K562 (cell line): Measurements from ENCODE around the gene NKAPL. TPM values are rescaled to one million over a fixed set of nuclear protein-coding genes. Genes with fewer than 3 reads are reported as not detected.
"Not testable (repeated sequence)": the region's sequence is repeated elsewhere in the genome, so short reads cannot be mapped to it uniquely, and the experiment has no call there.

Experiments
- ATAC-seq: fragments of 200-7000 bp; cut with Tn5 transposase; 3 replicates; pipeline ENCODE4 v1.9.1; 2020; ENCODE audit warnings: moderate library complexity
- BruUV-seq: library from RNA; stranded (reverse); fragments of 400-500 nt; replicated peaks from 2 replicates; lab custom pipeline; 2021; lab: Mats Ljungman, UMichigan
- CTCF ChIA-PET: fragments of 300-600 bp; formaldehyde crosslinking; extraction: SDS; loops from one replicate; lab custom pipeline; 2021; ENCODE audit warnings: low intra/inter-chr PET ratio; lab: Yijun Ruan, JAX
- POLR2A ChIA-PET: fragments of 300-600, 350-650 bp; sonication (Branson Sonifier 250); formaldehyde crosslinking; extraction: SDS; loops from one replicate; lab custom pipeline; 2021; ENCODE audit warnings: antibody characterized with exemption, inconsistent platforms; lab: Yijun Ruan, JAX
- DNase-seq, 4 experiments: peaks; one replicate each; pipeline versions ENCODE4 v3.0.0 to v3.0.0-alpha.2; 2011 to 2018; ENCODE audit warnings: low spot score in 3 of 4, mixed read lengths in 3 of 4; ENCODE audit errors: extremely low read depth in 1 of 4
- FAIRE-seq: peaks from 2 replicates; lab custom pipeline; 2011; peaks lifted over from hg19 to GRCh38; lab: Jason Lieb, UNC
- H2AFZ ChIP-seq: 2 replicates; pipeline ENCODE4 v1.6.0; 2011; ENCODE audit warnings: low read depth, low read length, control low read depth, inconsistent platforms
- H3K27ac ChIP-seq: fragments of 200-600 bp; 3 replicates; pipeline ENCODE4 v1.8.0; 2011; ENCODE audit warnings: low read depth, mild to moderate bottlenecking, control low read depth, inconsistent platforms, low read length, moderate library complexity, mixed read lengths; ENCODE audit errors: extremely low read depth
- H3K27me3 ChIP-seq, 2 experiments: fragments of 300-600 bp in 1 of 2; 2 replicates in 1 of 2; 3 replicates in 1 of 2; pipeline versions ENCODE4 v1.6.0 to v1.8.0; 2011; ENCODE audit warnings: inconsistent platforms in 2 of 2, low read length in 2 of 2, mild to moderate bottlenecking in 1 of 2, mixed read lengths in 1 of 2, moderate library complexity in 1 of 2; ENCODE audit not compliant: control insufficient read depth in 2 of 2, insufficient read depth in 2 of 2
- H3K36me3 ChIP-seq: fragments of 300-600 bp; 3 replicates; pipeline ENCODE4 v1.8.0; 2011; ENCODE audit warnings: mild to moderate bottlenecking, low read length, inconsistent platforms; ENCODE audit not compliant: control insufficient read depth, insufficient read depth
- H3K4me1 ChIP-seq, 2 experiments: fragments of 200-600 bp in 1 of 2; replicated peaks in 1 of 2; 2 replicates in 1 of 2; 3 replicates in 1 of 2; pipeline versions ENCODE4 v1.5.1 to v1.8.0; 2011; ENCODE audit warnings: inconsistent platforms in 2 of 2, low read length in 2 of 2, mild to moderate bottlenecking in 1 of 2, mixed read lengths in 1 of 2, moderate library complexity in 1 of 2; ENCODE audit not compliant: control insufficient read depth in 2 of 2, insufficient read depth in 2 of 2
- H3K4me2 ChIP-seq: 2 replicates; pipeline ENCODE4 v1.6.1; 2011; ENCODE audit warnings: low read length, control low read depth, inconsistent platforms, mixed read lengths; ENCODE audit not compliant: insufficient read depth
- H3K4me3 ChIP-seq: fragments of 200-600 bp; sonication (generic), shearing (Covaris generic); 2 replicates; pipeline ENCODE4 v1.5.1; 2016; ENCODE audit warnings: control low read depth, inconsistent platforms
- H3K79me2 ChIP-seq: fragments of 200-600 bp; 3 replicates; pipeline ENCODE4 v1.8.0; 2011; ENCODE audit warnings: low read length, inconsistent platforms; ENCODE audit not compliant: control insufficient read depth, insufficient read depth
- H3K9ac ChIP-seq, 2 experiments: 2 replicates each; pipeline versions ENCODE4 v1.6.0 to v1.6.1; 2011; ENCODE audit warnings: low read depth in 2 of 2, low read length in 2 of 2, control low read depth in 1 of 2, inconsistent platforms in 1 of 2, mild to moderate bottlenecking in 1 of 2, mixed read lengths in 1 of 2; ENCODE audit not compliant: insufficient read depth in 1 of 2
- H3K9me1 ChIP-seq: one replicate; pipeline ENCODE4 v1.6.0; 2011; ENCODE audit warnings: inconsistent platforms, mild to moderate bottlenecking, low read length, moderate library complexity; ENCODE audit not compliant: control insufficient read depth, insufficient read depth
- H3K9me3 ChIP-seq: replicated peaks from 2 replicates; pipeline ENCODE4 v1.5.1; 2011; ENCODE audit warnings: low read depth, low read length, inconsistent platforms; ENCODE audit not compliant: control insufficient read depth, insufficient read depth
- H4K20me1 ChIP-seq: replicated peaks from 2 replicates; pipeline ENCODE4 v1.6.1; 2011; ENCODE audit warnings: low read length, inconsistent platforms, mixed read lengths; ENCODE audit not compliant: control insufficient read depth, insufficient read depth
- ATF7 ChIP-seq: fragments of 450-650 bp; IDR thresholded peaks from 2 replicates; pipeline ENCODE4 v1.7.1; 2014; ENCODE audit warnings: mild to moderate bottlenecking, moderate library complexity
- DDX20 ChIP-seq: fragments of 450-650 bp; IDR thresholded peaks from 2 replicates; pipeline ENCODE4 v1.6.1; 2016; ENCODE audit warnings: missing genetic modification characterization, low read depth, mild to moderate bottlenecking, missing compliant biosample characterization, moderate library complexity
- PHB2 ChIP-seq: fragments of 450-650 bp; IDR thresholded peaks from 2 replicates; pipeline ENCODE4 v1.6.1; 2017; ENCODE audit warnings: low read depth
- SRSF3 ChIP-seq: fragments of 200-400 bp; formaldehyde crosslinking; IDR thresholded peaks from 2 replicates; pipeline ENCODE4 v1.6.1; 2016; ENCODE audit warnings: mild to moderate bottlenecking, low read length, moderate library complexity; ENCODE audit not compliant: insufficient read depth
- ZNF445 ChIP-seq: fragments of 250-450 bp; sonication (Bioruptor Pico); IDR thresholded peaks from 2 replicates; pipeline ENCODE4 v1.4.0; 2020; ENCODE audit warnings: low read depth, mild to moderate bottlenecking, moderate library complexity
- ZNF696 ChIP-seq: fragments of 250-450 bp; sonication (Bioruptor Pico); conservative IDR thresholded peaks from 2 replicates; pipeline ENCODE4 v1.4.0; 2020; ENCODE audit warnings: mild to moderate bottlenecking, moderate library complexity
- WGBS: fragments of 100-300 bp; shearing (Covaris generic); methylation state at CpG from one replicate; pipeline ENCODE4 v1.1.6; 2016; ENCODE audit warnings: low coverage, mixed read lengths; ENCODE audit not compliant: insufficient coverage; ENCODE audit errors: missing lambda C conversion rate; 5-methylcytosine and 5-hydroxymethylcytosine counted together
- in situ Hi-C: fragments of 300-500 bp; cut with MboI; formaldehyde crosslinking; loops from 4 replicates; pipeline ENCODE4 v1.15.0; 2018; ENCODE audit warnings: inconsistent platforms, mixed read lengths
- intact Hi-C: fragments of 100-400 bp; cut with micrococcal nuclease; formaldehyde crosslinking; loops from 2 replicates; pipeline ENCODE4 v1.14.2; 2022
- polyA plus RNA-seq, 8 experiments: library from polyadenylated mRNA; depleted of rRNA in 4 of 8; stranded (reverse) in 5 of 8; unstranded in 3 of 8; fragments of >200 nt; fragmentation: Nextera tagmentation in 2 of 8; fragmentation: Illumina TruSeq in 1 of 8; extraction: Ambion mirVana in 2 of 8; extraction: Trizol in 1 of 8; gene quantifications; 2 replicates each; pipeline versions ENCODE4 v1.2.1 to v1.2.3, GENCODE V29; 2011 to 2014; ENCODE audit warnings: inconsistent platforms in 1 of 8, missing spikeins in 1 of 8
- total RNA-seq, 7 experiments: library from RNA; depleted of rRNA in 6 of 7; stranded (reverse); fragments of >200 nt in 6 of 7; fragmentation: Illumina TruSeq in 2 of 7; extraction: Trizol in 2 of 7; gene quantifications; 2 replicates each; pipeline versions ENCODE4 v1.2.1 to v1.2.3, GENCODE V29; 2011 to 2021; ENCODE audit warnings: low replicate concordance in 1 of 7

Gene NKAPL
- total and polyA plus RNA-seq, 9 of the 15 experiments (the other 6 are each of a cell fraction or from before 2014, with no cell fraction given): not detected

DNA sequence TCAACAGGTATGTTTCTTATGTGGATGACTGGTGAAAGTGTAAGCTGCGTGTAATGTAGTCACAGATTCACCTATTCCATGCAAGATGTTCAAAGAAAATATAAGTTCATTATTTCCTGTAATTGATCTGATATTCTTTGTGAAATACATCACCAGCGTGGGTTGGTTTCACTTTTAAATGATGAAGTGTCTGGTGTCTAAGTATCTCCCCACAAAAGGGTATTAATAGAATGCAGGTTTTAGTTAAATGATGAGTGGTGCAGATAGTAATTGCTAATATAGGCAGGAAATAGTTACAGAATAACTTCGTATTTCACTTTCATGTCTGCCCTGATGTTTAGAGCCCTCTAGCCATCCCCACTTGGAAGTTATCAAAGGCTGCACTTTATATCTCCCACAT lies 44.5 kb downstream of the NKAPL start:
- H2AFZ ChIP-seq: no peak overlapping the region

DNA sequence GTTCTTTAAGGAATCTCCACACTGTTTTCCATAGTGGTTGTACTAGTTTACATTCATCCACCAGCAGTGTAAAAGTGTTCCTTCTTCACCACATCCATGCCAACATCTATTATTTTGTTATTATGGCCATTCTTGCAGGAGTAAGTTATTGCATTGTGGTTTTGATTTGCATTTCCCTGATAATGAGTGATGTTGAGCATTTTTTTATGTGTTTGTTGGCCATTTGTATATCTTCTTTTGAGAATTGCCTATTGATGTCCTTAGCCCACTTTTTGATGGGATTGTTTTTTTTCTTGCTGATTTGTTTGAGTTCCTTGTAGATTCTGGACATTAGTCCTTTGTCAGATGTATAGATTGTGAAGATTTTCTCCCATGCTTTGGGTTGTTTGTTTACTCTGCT lies 47.3 kb downstream of the NKAPL start:
- H3K27ac ChIP-seq, ATAC-seq, POLR2A ChIA-PET, H3K9ac ChIP-seq, H3K4me1 ChIP-seq, H3K79me2 ChIP-seq, H2AFZ ChIP-seq, H3K9me3 ChIP-seq, BruUV-seq, H3K27me3 ChIP-seq, H3K9me1 ChIP-seq, H4K20me1 ChIP-seq, H3K4me3 ChIP-seq, FAIRE-seq, in situ Hi-C loops, H3K4me2 ChIP-seq, H3K36me3 ChIP-seq, intact Hi-C loops, CTCF ChIA-PET, DNase-seq: not testable (repeated sequence)

More for the DNA sequence above, 44.5 kb downstream of the NKAPL start:
- no peaks in the 10 kb centered on the region for H3K9me1 ChIP-seq
- WGBS: 51% methylated on average over 3 of the region's 3 CpGs
- in situ Hi-C loops: no loop called here
- intact Hi-C loops: no loop called here
- H3K4me1 ChIP-seq: peaks cover 0 to 13% of the 10 kb centered on the region in 2 experiments; a peak in 3 of 5 replicates
- no peak for TF ChIP-seq ATF7
- no peak for TF ChIP-seq ZNF696 (CRISPR knock-in tag)
- TF ChIP-seq PHB2: no peak
- TF ChIP-seq DDX20: no peak
- no peak for TF ChIP-seq ZNF445 (CRISPR knock-in tag)
- TF ChIP-seq SRSF3: no peak
- H3K4me2 ChIP-seq: no peak overlapping the region
- BruUV-seq: no TSS peak
- no peak for FAIRE-seq
- CTCF ChIA-PET: no interaction called here
- no peak for ATAC-seq
- H3K79me2 ChIP-seq: no peaks in the 10 kb centered on the region
- DNase-seq: no peak
- no peaks in the 10 kb centered on the region; the same call in 1 of the 2 replicates for H3K9me3 ChIP-seq
- H3K36me3 ChIP-seq: peaks cover 11% of the 10 kb centered on the region; the same call in 1 of the 3 replicates
- H3K9ac ChIP-seq: no peak overlapping the region
- no peaks in the 10 kb centered on the region for H4K20me1 ChIP-seq
- POLR2A ChIA-PET: interaction anchor here (0.6 to 1.0 kb wide), 3 partner anchors 10 to 555 kb away, joined by 3 read pairs; no protein-coding TSS in a partner anchor
- no peaks in the 10 kb centered on the region for H3K27me3 ChIP-seq
- H3K4me3 ChIP-seq: no peak overlapping the region
- H3K27ac ChIP-seq: no peak overlapping the region

Other genes with a start within 250 kb of the NKAPL start
Only the 7 nearest of the 11 such genes appear.
- 12.4 and 15.4 TPM in 2 replicates for gene ZKSCAN8, start 117.4 kb upstream of the NKAPL start, total RNA-seq (2014; rRNA removed)
- gene ZKSCAN8, start 117.4 kb upstream of the NKAPL start, total RNA-seq (2014; rRNA removed; fragmentation: Illumina TruSeq; extraction: Trizol): 21.7 and 25.3 TPM in 2 replicates
- 21.4 and 21.7 TPM in 2 replicates for gene ZKSCAN8, start 117.4 kb upstream of the NKAPL start, total RNA-seq (2015; rRNA removed; fragmentation: Illumina TruSeq; extraction: Trizol)
- gene ZKSCAN8, start 117.4 kb upstream of the NKAPL start, total RNA-seq (2021): 26.7 and 29.9 TPM in 2 replicates
- gene ZKSCAN8, start 117.4 kb upstream of the NKAPL start, polyA plus RNA-seq (2011; rRNA removed): 22.1 and 40.4 TPM in 2 replicates
- 35.5 and 37.7 TPM in 2 replicates for gene ZKSCAN8, start 117.4 kb upstream of the NKAPL start, polyA plus RNA-seq (2014; fragmentation: Illumina TruSeq; extraction: Trizol)
- gene ZKSCAN8, start 117.4 kb upstream of the NKAPL start, polyA plus RNA-seq (2014; fragmentation: Nextera tagmentation; extraction: Ambion mirVana): 1 to 10 TPM; 3.3 to 7.1 TPM
- gene ZKSCAN8, start 117.4 kb upstream of the NKAPL start, polyA plus RNA-seq (2014; rRNA removed): 21.8 and 24.4 TPM in 2 replicates
- gene ZSCAN9, start 34.0 kb upstream of the NKAPL start, total RNA-seq (2014; rRNA removed): 18.4 and 19.0 TPM in 2 replicates
- gene ZSCAN9, start 34.0 kb upstream of the NKAPL start, total RNA-seq (2014; rRNA removed; fragmentation: Illumina TruSeq; extraction: Trizol): 31.4 and 37.4 TPM in 2 replicates
- 26.0 and 28.7 TPM in 2 replicates for gene ZSCAN9, start 34.0 kb upstream of the NKAPL start, total RNA-seq (2015; rRNA removed; fragmentation: Illumina TruSeq; extraction: Trizol)
- 19.0 and 22.3 TPM in 2 replicates for gene ZSCAN9, start 34.0 kb upstream of the NKAPL start, total RNA-seq (2021)
- gene ZSCAN9, start 34.0 kb upstream of the NKAPL start, polyA plus RNA-seq (2011; rRNA removed): 48.9 and 59.9 TPM in 2 replicates
- 31.8 and 32.5 TPM in 2 replicates for gene ZSCAN9, start 34.0 kb upstream of the NKAPL start, polyA plus RNA-seq (2014; fragmentation: Illumina TruSeq; extraction: Trizol)
- gene ZSCAN9, start 34.0 kb upstream of the NKAPL start, polyA plus RNA-seq (2014; fragmentation: Nextera tagmentation; extraction: Ambion mirVana): 10 to 100 TPM; 18.8 to 20.0 TPM
- 30.4 and 35.2 TPM in 2 replicates for gene ZSCAN9, start 34.0 kb upstream of the NKAPL start, polyA plus RNA-seq (2014; rRNA removed)
- 3.8 and 4.7 TPM in 2 replicates for gene ZKSCAN4, start 7.0 kb upstream of the NKAPL start, total RNA-seq (2014; rRNA removed)
- 5.0 and 5.9 TPM in 2 replicates for gene ZKSCAN4, start 7.0 kb upstream of the NKAPL start, total RNA-seq (2014; rRNA removed; fragmentation: Illumina TruSeq; extraction: Trizol)
- gene ZKSCAN4, start 7.0 kb upstream of the NKAPL start, total RNA-seq (2015; rRNA removed; fragmentation: Illumina TruSeq; extraction: Trizol): 5.3 and 6.4 TPM in 2 replicates
- gene ZKSCAN4, start 7.0 kb upstream of the NKAPL start, total RNA-seq (2021): 4.2 and 5.1 TPM in 2 replicates
- 4.6 and 5.3 TPM in 2 replicates for gene ZKSCAN4, start 7.0 kb upstream of the NKAPL start, polyA plus RNA-seq (2011; rRNA removed)
- gene ZKSCAN4, start 7.0 kb upstream of the NKAPL start, polyA plus RNA-seq (2014; fragmentation: Illumina TruSeq; extraction: Trizol): 4.9 and 5.0 TPM in 2 replicates
- gene ZKSCAN4, start 7.0 kb upstream of the NKAPL start, polyA plus RNA-seq (2014; fragmentation: Nextera tagmentation; extraction: Ambion mirVana): 1 to 10 TPM; 1.2 to 1.6 TPM
- gene ZKSCAN4, start 7.0 kb upstream of the NKAPL start, polyA plus RNA-seq (2014; rRNA removed): 4.1 and 4.7 TPM in 2 replicates
- 5.4 and 5.9 TPM in 2 replicates for gene ZSCAN26, start 7.8 kb downstream of the NKAPL start, total RNA-seq (2014; rRNA removed)
- 10.5 and 10.7 TPM in 2 replicates for gene ZSCAN26, start 7.8 kb downstream of the NKAPL start, total RNA-seq (2014; rRNA removed; fragmentation: Illumina TruSeq; extraction: Trizol)
- 10.7 and 11.0 TPM in 2 replicates for gene ZSCAN26, start 7.8 kb downstream of the NKAPL start, total RNA-seq (2015; rRNA removed; fragmentation: Illumina TruSeq; extraction: Trizol)
- gene ZSCAN26, start 7.8 kb downstream of the NKAPL start, total RNA-seq (2021): 6.1 and 6.9 TPM in 2 replicates
- 14.2 and 14.6 TPM in 2 replicates for gene ZSCAN26, start 7.8 kb downstream of the NKAPL start, polyA plus RNA-seq (2011; rRNA removed)
- 12.2 and 12.4 TPM in 2 replicates for gene ZSCAN26, start 7.8 kb downstream of the NKAPL start, polyA plus RNA-seq (2014; fragmentation: Illumina TruSeq; extraction: Trizol)
- gene ZSCAN26, start 7.8 kb downstream of the NKAPL start, polyA plus RNA-seq (2014; fragmentation: Nextera tagmentation; extraction: Ambion mirVana): 10 to 100 TPM in 1 of 2 experiments, 1 to 10 TPM in 1; 7.3 to 12.8 TPM
- gene ZSCAN26, start 7.8 kb downstream of the NKAPL start, polyA plus RNA-seq (2014; rRNA removed): 6.4 and 8.4 TPM in 2 replicates
- gene PGBD1, start 22.3 kb downstream of the NKAPL start, total RNA-seq (2014; rRNA removed): 4.4 and 5.8 TPM in 2 replicates
- 9.0 and 10.0 TPM in 2 replicates for gene PGBD1, start 22.3 kb downstream of the NKAPL start, total RNA-seq (2014; rRNA removed; fragmentation: Illumina TruSeq; extraction: Trizol)
- 8.3 and 8.9 TPM in 2 replicates for gene PGBD1, start 22.3 kb downstream of the NKAPL start, total RNA-seq (2015; rRNA removed; fragmentation: Illumina TruSeq; extraction: Trizol)
- gene PGBD1, start 22.3 kb downstream of the NKAPL start, total RNA-seq (2021): 6.5 and 7.4 TPM in 2 replicates
- gene PGBD1, start 22.3 kb downstream of the NKAPL start, polyA plus RNA-seq (2011; rRNA removed): 7.1 and 8.2 TPM in 2 replicates
- gene PGBD1, start 22.3 kb downstream of the NKAPL start, polyA plus RNA-seq (2014; fragmentation: Illumina TruSeq; extraction: Trizol): 6.5 and 7.3 TPM in 2 replicates
- gene PGBD1, start 22.3 kb downstream of the NKAPL start, polyA plus RNA-seq (2014; fragmentation: Nextera tagmentation; extraction: Ambion mirVana): 1 to 10 TPM; 3.3 to 3.5 TPM
- gene PGBD1, start 22.3 kb downstream of the NKAPL start, polyA plus RNA-seq (2014; rRNA removed): 5.6 and 6.1 TPM in 2 replicates
- gene ZSCAN31, start 76.9 kb downstream of the NKAPL start, total RNA-seq (2014; rRNA removed): 4.1 and 6.3 TPM in 2 replicates
- gene ZSCAN31, start 76.9 kb downstream of the NKAPL start, total RNA-seq (2014; rRNA removed; fragmentation: Illumina TruSeq; extraction: Trizol): 8.4 and 9.0 TPM in 2 replicates
- 11.4 and 12.1 TPM in 2 replicates for gene ZSCAN31, start 76.9 kb downstream of the NKAPL start, total RNA-seq (2015; rRNA removed; fragmentation: Illumina TruSeq; extraction: Trizol)
- gene ZSCAN31, start 76.9 kb downstream of the NKAPL start, total RNA-seq (2021): 5.7 and 7.4 TPM in 2 replicates
- gene ZSCAN31, start 76.9 kb downstream of the NKAPL start, polyA plus RNA-seq (2011; rRNA removed): 8.4 and 9.8 TPM in 2 replicates
- gene ZSCAN31, start 76.9 kb downstream of the NKAPL start, polyA plus RNA-seq (2014; fragmentation: Illumina TruSeq; extraction: Trizol): 7.9 and 8.5 TPM in 2 replicates
- gene ZSCAN31, start 76.9 kb downstream of the NKAPL start, polyA plus RNA-seq (2014; fragmentation: Nextera tagmentation; extraction: Ambion mirVana): 1 to 10 TPM; 5.0 to 7.0 TPM
- 3.9 and 5.7 TPM in 2 replicates for gene ZSCAN31, start 76.9 kb downstream of the NKAPL start, polyA plus RNA-seq (2014; rRNA removed)
- 5.5 and 9.1 TPM in 2 replicates for gene ZKSCAN3, start 90.7 kb downstream of the NKAPL start, total RNA-seq (2014; rRNA removed)
- gene ZKSCAN3, start 90.7 kb downstream of the NKAPL start, total RNA-seq (2014; rRNA removed; fragmentation: Illumina TruSeq; extraction: Trizol): 12.4 and 12.8 TPM in 2 replicates
- 12.2 and 12.4 TPM in 2 replicates for gene ZKSCAN3, start 90.7 kb downstream of the NKAPL start, total RNA-seq (2015; rRNA removed; fragmentation: Illumina TruSeq; extraction: Trizol)
- 10.2 and 11.1 TPM in 2 replicates for gene ZKSCAN3, start 90.7 kb downstream of the NKAPL start, total RNA-seq (2021)
- gene ZKSCAN3, start 90.7 kb downstream of the NKAPL start, polyA plus RNA-seq (2011; rRNA removed): 11.4 and 12.2 TPM in 2 replicates
- gene ZKSCAN3, start 90.7 kb downstream of the NKAPL start, polyA plus RNA-seq (2014; fragmentation: Illumina TruSeq; extraction: Trizol): 9.0 and 10.4 TPM in 2 replicates
- gene ZKSCAN3, start 90.7 kb downstream of the NKAPL start, polyA plus RNA-seq (2014; fragmentation: Nextera tagmentation; extraction: Ambion mirVana): 1 to 10 TPM; 3.0 to 4.3 TPM
- 6.9 and 8.0 TPM in 2 replicates for gene ZKSCAN3, start 90.7 kb downstream of the NKAPL start, polyA plus RNA-seq (2014; rRNA removed)